8988T (cell line): Measurements from ENCODE around the gene C7orf33.
"Not testable (repeated sequence)": the region's sequence is repeated elsewhere in the genome, so short reads cannot be mapped to it uniquely, and the experiment has no call there.

Experiments
- DNase-seq: peaks from one replicate; pipeline ENCODE4 v3.0.0; 2011

Gene C7orf33, protein sequence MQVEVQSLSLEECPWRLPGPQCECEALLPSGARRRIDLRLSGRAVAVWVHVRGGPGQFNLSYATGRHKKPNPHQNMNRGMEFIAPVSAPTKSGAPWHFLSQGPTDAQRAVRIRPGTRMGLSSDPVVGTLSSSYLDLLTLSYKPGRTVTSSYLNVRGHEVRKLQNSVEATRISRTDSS

DNA sequence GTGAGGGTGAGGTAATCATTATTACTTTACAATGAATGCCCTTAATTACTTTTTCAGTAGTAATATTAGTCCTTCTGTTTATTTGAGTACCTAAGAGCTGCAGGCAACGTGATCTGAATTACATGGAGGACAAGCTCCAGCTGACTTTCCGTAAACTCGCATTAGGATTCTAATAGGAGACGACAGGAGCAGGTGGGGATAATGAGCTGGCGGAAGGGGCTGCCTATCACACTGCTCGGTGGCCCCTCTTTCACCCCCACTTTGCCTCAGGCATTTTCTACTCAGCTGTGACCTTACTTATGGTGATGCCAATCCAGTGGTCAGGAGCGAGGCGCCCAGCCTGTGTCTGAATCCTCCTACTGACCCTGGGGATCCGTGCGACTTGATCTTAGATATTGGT is at the start of gene C7orf33:
C7orf33 (plus strand) TSS at position 296 of the 400 bp plus-strand sequence. CDS start 160 bp downstream, outside the sequence.
- DNase-seq: no peak

DNA sequence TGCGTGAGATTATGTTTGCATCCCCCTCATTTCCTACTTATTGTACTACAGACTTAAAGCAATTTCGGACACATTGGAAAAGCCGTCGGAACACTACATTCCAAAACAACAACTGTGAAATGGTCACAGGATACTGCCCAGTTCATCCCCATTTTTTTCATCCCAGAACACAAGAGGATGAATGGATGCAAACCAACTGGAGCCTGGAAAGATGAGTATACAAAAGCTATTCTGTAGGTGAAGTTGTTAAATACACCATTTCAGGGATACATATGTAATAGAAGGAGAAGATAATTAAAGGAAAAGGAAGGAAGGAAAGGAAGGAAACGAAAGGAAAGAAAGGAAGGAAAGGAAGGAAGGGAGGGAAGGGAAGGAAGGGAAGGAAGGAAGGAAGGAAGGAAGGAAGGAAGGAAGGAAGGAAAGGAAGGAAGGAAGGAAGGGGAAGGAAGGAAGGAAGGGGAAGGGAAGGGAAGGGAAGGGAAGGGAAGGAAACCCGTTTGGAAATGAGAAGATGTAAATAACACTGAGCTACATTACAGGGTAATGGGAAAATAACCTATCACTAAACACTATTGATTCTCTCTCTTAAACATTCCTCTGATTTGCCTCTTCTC is 48.6 kb upstream of the C7orf33 start:
- DNase-seq: no peak

- DNase-seq: no peak
These were observed 47.3 kb upstream of the C7orf33 start for GRCh38 chr7:148543302-148543701.

DNA sequence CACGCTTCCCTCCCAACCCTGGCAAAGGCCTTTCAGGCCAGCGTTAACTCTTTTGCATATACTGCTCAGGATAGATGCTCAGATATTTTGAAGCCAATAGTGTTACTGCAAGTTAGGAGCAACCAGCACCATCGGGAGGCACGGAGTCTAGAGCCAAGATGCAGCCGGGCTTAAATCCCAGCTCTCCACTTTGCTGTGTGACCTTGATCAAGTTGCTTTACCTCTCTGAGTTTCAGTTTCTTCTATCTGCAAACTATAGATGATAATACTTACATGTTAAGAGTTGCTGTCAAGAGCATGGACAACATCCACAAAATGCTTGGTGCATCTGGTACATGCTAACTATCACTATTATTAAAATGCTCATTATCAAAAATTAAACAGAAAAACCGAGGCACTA is 45.4 kb upstream of the C7orf33 start:
- DNase-seq: no peak

DNA sequence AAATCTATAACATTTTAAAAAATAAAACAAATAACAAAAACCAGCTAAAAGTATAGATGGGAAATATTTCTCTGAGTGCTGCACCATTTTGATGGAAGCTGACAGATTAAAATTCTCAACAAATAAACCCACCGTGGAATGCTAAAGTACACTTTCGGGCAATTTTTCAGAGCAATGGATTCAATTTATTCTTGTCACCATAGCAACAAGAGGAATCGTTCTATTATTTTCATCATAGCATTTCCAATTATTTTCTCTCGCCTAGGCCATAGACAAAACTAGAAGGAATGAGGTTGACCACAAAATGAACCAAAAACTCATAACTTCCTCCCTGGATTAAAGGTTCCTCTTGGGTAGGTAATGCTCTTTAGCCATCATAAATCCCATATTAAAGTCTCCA is 44.6 kb upstream of the C7orf33 start:
- DNase-seq: no peak

DNA sequence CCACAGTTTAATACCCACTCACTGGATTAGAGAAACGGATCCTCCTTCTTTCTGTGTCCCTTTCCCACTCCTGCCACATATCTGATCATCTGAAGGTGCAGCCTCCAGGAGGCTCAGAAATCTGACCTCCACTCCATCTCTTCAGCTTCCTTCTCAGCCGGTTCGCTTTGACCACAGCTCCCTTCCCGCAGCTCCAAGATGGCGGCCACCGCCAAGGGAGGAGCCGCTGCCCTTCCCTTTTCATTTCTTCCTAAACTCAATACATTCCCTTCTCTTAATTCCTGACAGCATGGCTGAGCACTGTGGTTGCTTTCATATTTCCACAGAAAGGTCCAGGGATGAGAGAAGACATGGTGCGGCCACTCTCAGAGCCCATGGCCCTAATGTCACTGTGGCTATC is 43.7 kb upstream of the C7orf33 start:
- no peak for DNase-seq

DNA sequence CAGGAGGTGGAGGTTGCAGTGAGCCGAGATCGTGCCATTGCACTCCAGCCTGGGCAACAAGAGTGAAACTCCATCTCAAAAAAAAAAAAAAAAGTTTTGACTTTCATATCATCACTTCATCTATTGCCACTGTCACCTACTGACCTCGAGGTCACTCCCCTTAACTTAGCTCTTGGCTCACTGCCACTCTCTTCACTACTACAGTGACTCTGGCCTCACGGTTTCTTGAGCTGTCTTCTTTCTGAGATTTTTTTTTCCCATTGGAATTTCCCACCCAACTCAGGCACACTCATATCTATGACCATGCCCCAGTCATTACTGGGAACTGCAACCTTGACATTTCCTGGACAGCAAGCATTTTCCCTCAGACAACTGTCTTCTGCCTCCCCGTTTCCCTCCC is 42.6 kb upstream of the C7orf33 start:
- no peak for DNase-seq

DNA sequence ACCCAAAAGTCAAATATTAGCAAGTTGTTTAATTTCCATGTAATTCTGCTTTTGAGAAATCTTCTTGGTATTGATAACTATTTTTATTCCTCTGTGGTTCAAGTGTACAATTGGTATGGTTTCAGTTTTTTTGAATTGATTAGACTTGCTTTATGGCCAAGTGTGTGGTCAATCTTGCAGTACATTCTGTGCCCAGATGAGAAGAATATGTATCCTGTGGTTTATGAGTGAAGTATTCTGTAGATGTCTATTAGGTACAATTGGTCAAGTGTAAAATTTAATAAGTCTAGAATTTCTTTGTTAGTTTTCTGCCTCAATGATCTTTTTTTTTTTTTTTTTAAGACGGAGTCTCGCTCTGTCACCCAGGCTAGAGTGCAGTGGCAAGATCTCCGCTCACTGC is 36.6 kb upstream of the C7orf33 start:
- DNase-seq: no peak

GRCh38 chr7:148556892-148557291 is 33.7 kb upstream of the C7orf33 start:
- no peak for DNase-seq

DNA sequence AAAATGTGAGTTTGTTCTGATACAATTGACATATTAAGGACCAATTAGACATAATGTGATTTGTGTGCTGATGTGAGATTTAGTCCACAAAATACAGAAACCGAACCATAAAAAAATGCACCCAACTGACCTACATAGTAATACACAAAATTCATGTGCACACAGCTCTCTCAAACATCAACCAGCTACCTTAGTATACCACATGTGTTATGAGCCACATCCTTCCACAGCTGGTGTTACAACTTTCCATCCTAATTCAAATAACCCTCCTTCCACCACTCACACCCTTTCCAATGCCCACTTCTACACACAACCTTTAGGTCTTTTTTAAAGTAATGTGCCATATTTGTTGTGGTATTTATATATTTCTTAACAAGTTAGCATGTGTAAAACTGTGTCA is 31.7 kb upstream of the C7orf33 start:
- no peak for DNase-seq

- no peak for DNase-seq
These were observed 29.5 kb upstream of the C7orf33 start for GRCh38 chr7:148561099-148561498.

- DNase-seq: no peak
These were observed 26.8 kb upstream of the C7orf33 start for GRCh38 chr7:148563583-148564274.

GRCh38 chr7:148564275-148564951 is 26.2 kb upstream of the C7orf33 start:
- not testable (repeated sequence) for DNase-seq

DNA sequence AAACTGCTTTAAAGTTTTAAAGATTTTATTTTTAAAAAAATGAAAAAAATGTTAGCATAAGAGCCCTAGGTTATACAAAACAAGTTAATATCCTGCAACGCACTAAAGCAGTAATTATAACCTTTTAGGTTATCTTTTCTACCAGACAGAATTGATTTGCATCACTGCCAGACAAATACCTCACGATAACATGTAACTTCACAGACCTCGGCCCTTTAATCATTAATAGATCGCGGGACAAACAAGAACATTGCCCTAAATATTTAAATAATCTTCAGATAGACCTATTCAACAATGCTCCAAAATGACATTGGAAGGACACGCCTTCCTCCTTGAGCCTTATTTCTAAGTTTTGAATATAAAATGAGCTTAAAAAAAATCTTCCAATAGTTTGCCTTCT is 23.8 kb upstream of the C7orf33 start:
- no peak for DNase-seq

DNA sequence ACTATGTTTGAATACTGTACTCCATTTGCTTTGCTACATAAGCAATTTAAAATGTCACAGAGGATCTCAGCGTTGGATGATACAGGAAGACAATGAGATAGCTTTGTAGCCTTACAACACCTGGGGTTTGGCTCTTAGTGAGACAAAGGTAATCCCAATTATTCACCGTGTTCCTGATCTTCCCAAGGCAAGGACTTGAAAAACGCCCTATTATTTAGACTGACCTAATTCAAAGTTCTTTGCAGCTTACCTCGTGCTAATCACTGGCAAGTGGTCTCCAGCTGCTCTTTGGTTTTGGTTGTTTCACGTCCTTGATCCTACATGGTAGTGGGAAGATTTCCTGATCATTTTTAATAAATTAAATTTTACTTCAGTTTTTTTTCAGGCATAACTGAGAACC is 23.0 kb upstream of the C7orf33 start:
- no peak for DNase-seq

- DNase-seq: no peak
These were observed 20.1 kb upstream of the C7orf33 start for GRCh38 chr7:148570510-148570909.

DNA sequence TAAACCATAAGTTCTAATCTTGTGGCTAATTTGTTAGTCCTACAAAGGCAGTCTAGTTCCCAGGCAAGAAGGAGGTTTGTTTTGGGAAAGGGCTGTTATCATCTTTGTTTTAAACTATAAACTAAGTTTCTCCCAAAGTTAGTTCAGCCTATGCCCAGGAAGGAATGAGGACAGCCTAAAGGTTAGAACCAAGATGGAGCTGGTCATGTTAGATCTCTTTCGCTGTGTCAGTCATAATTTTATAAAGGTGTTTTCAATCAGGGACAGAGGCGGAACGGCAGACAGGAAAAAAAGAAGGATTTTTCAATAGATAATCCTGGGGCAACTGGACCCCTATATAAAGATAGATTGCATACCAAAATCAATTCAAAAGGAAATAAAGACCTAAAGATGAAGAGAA is 19.6 kb upstream of the C7orf33 start:
- not testable (repeated sequence) for DNase-seq

DNA sequence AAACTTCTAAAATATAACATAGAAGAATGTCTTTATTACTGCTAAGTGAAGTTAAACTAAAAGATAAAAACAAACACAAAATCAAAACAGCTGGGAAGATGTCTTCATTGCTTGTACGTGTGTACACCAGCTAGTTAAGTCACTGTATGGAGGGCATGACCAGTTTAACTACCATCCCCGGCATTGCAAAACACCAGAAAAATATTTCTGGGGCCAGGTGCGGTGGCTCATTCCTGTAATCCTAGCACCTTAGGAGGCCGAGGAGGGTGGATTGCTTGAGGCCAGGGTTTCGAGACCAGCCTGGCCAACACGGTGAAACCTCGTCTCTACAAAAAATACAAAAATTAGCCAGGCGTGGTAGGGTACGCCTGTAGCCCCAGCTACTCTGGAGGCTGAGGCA is 19.2 kb upstream of the C7orf33 start:
- no peak for DNase-seq

DNA sequence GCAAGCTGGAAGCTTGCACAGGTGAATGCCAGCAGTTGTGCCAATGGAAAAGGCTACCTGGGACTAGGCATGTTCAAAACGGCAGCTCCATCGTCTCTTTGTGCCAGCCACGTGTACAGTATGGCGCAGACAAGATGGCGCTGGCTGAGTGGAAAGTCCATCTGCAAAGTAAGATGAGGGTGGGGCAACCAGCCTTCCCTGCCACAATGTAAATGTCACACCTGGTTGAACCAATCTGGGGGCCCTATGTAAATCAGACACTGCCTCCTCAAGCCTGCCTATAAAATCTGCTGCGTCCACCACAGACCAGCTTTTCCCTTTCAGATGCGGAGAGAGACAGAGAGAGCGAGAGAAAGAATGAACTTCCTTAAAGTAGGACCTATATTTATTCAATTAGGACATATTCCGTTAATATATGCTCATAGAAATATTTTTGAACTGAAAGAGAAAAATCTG is 18.5 kb upstream of the C7orf33 start:
- DNase-seq: no peak

DNA sequence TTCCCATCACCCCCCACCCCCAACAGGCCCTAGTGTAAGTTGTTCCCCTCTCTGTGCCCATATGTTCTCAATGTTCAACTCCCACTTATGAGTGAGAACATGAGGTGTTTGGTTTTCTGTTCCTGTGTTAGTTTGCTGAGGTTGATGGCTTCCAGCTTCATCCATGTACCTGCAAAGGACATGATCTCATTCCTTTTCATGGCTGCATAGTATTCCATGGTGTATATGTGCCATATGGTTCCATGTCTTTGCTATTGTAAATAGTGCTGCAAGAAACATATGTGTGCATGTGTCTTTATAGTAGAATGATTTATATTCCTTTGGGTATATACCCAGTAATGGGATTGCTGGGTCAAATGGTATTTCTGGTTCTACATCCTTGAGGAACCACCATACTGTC is 17.0 kb upstream of the C7orf33 start:
- not testable (repeated sequence) for DNase-seq

GRCh38 chr7:148575640-148576411 is 14.7 kb upstream of the C7orf33 start:
- DNase-seq: no peak

DNA sequence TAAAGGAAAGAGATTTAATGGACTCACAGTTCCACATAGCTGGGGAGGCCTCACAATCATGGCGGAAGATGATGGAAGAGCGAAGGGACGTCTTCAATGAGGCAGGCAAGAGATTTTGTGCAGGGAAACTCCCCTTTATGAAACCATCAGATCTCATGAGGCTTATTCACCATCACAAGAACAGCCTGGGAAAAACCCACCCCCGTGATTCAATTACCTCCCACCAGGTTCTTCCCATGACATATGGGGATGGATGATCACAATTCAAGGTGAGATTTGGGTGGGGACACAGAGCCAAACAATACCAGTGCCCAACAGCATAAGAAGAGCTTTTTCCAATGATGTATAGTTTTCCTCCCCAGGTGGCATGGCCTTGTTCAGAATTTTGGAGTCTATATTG is 11.2 kb upstream of the C7orf33 start:
- DNase-seq: no peak

GRCh38 chr7:148580446-148580845 is 10.1 kb upstream of the C7orf33 start:
- no peak for DNase-seq
